Calu3 (cell line): ENCODE results near the gene NUP160. TPM values are rescaled to one million over a fixed set of nuclear protein-coding genes. Genes with fewer than 3 reads are reported as not detected.
"Not testable (repeated sequence)": the region's sequence is repeated elsewhere in the genome, so short reads cannot be mapped to it uniquely, and the experiment has no call there.

Experiments used
- BruUV-seq: library from RNA; stranded (reverse); fragments of 400-500 nt; replicated peaks from 2 replicates; lab custom pipeline; 2021; lab: Mats Ljungman, UMichigan
- CTCF ChIA-PET: fragments of 300-600 bp; sonication (Branson Sonifier 250); formaldehyde crosslinking; loops from one replicate; lab custom pipeline; 2022; ENCODE audit warnings: antibody characterized with exemption; lab: Charles Lee
- DNase-seq: peaks from one replicate; pipeline ENCODE4 v3.0.0; 2022
- H3K27ac Mint-ChIP-seq: one replicate; pipeline ENCODE4 v1.8.0; 2022; ENCODE audit warnings: mixed read lengths; ENCODE audit not compliant: unreplicated experiment
- H3K27me3 Mint-ChIP-seq: one replicate; pipeline ENCODE4 v1.8.0; 2022; ENCODE audit warnings: mixed read lengths; ENCODE audit not compliant: unreplicated experiment
- H3K36me3 Mint-ChIP-seq: one replicate; pipeline ENCODE4 v1.8.0; 2022; ENCODE audit warnings: mild to moderate bottlenecking, moderate library complexity, mixed read lengths; ENCODE audit not compliant: insufficient read depth, unreplicated experiment
- H3K4me1 Mint-ChIP-seq: one replicate; pipeline ENCODE4 v1.8.0; 2022; ENCODE audit warnings: mild to moderate bottlenecking, low read depth, mixed read lengths; ENCODE audit not compliant: unreplicated experiment
- H3K4me3 Mint-ChIP-seq: one replicate; pipeline ENCODE4 v1.8.0; 2022; ENCODE audit warnings: mild to moderate bottlenecking, low read depth, moderate library complexity, mixed read lengths; ENCODE audit not compliant: unreplicated experiment
- H3K9me3 Mint-ChIP-seq: one replicate; pipeline ENCODE4 v1.8.0; 2022; ENCODE audit warnings: low read depth, mixed read lengths; ENCODE audit not compliant: unreplicated experiment
- intact Hi-C: fragments of 100-400 bp; cut with micrococcal nuclease; formaldehyde crosslinking; loops from one replicate; pipeline ENCODE4 v1.10.0; 2022; ENCODE audit not compliant: unreplicated experiment
- total RNA-seq: library from RNA; stranded (reverse); gene quantifications from 2 replicates; pipeline ENCODE4 v1.2.3, GENCODE V29; 2022
- TF ChIP-seq, protein P1 (sequence below): fragments of 200-600 bp; IDR thresholded peaks from one replicate; pipeline ENCODE4 v1.8.0; 2022; ENCODE audit warnings: antibody characterized with exemption; ENCODE audit not compliant: unreplicated experiment

NUP160 gene
- total RNA-seq, 1 experiment from 2014 or later: 54.7 TPM

DNA sequence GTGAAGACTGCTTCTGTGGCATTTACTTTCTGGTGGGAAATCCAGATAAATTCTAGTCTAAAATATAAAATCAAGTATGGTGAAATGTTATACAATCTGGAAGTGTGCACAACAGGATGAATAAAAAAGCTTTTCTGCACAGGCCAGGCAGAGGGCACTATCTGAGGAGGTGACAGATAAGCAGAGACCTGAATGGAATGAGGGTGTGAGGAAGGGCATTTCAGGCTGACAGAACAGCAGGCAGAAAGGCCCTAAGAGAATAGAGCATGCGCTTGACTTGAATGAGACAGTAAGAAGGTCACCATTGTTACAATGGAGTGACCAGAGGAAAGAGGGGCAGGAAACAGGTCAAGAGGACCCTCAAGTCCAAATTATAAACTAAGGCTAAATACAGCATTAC lies 47.4 kb downstream of the NUP160 start:
- peaks cover 17% of the 10 kb centered on the region for H3K36me3 Mint-ChIP-seq
- no peak for DNase-seq
- H3K27me3 Mint-ChIP-seq: no peaks in the 10 kb centered on the region
- H3K4me3 Mint-ChIP-seq: no peak overlapping the region
- intact Hi-C loops: no loop called here
- TF ChIP-seq, protein P1, sequence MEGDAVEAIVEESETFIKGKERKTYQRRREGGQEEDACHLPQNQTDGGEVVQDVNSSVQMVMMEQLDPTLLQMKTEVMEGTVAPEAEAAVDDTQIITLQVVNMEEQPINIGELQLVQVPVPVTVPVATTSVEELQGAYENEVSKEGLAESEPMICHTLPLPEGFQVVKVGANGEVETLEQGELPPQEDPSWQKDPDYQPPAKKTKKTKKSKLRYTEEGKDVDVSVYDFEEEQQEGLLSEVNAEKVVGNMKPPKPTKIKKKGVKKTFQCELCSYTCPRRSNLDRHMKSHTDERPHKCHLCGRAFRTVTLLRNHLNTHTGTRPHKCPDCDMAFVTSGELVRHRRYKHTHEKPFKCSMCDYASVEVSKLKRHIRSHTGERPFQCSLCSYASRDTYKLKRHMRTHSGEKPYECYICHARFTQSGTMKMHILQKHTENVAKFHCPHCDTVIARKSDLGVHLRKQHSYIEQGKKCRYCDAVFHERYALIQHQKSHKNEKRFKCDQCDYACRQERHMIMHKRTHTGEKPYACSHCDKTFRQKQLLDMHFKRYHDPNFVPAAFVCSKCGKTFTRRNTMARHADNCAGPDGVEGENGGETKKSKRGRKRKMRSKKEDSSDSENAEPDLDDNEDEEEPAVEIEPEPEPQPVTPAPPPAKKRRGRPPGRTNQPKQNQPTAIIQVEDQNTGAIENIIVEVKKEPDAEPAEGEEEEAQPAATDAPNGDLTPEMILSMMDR: no peak
- no TSS peak for BruUV-seq
- no peaks in the 10 kb centered on the region for H3K4me1 Mint-ChIP-seq
- H3K27ac Mint-ChIP-seq: no peak overlapping the region
- CTCF ChIA-PET: interaction anchor here (0.7 kb wide), 2 partner anchors 9 to 1983 kb away, joined by 3 read pairs; no protein-coding TSS in a partner anchor
- H3K9me3 Mint-ChIP-seq: no peaks in the 10 kb centered on the region

DNA sequence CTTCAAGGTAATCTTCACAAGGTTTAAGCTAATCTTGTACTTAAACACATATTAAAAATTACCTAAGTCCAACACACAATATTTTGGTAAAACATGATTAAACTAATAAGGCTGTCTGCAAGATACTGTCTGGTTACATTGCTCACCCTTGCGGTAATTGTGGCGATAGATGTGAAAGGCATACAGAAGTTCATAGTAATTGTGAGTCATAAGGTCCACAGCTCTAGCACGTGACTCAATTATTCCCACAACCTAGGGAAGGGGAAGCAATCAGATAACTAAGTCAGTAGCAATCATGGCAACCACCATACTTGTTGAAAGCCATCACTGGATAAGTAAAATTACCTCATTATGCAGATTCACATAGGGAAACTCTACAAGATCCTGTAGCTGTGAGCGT lies 50.5 kb downstream of the NUP160 start:
- TF ChIP-seq, protein P1: no peak
- DNase-seq: no peak
- H3K4me1 Mint-ChIP-seq: no peaks in the 10 kb centered on the region
- no peak overlapping the region for H3K27ac Mint-ChIP-seq
- H3K36me3 Mint-ChIP-seq: peaks cover 29% of the 10 kb centered on the region
- no peak overlapping the region for H3K4me3 Mint-ChIP-seq
- H3K27me3 Mint-ChIP-seq: no peaks in the 10 kb centered on the region
- CTCF ChIA-PET: interaction anchor here (0.6 kb wide), 1 partner anchor 17 kb away, joined by 3 read pairs; no protein-coding TSS in a partner anchor
- BruUV-seq: no TSS peak
- intact Hi-C loops: no loop called here
- H3K9me3 Mint-ChIP-seq: no peaks in the 10 kb centered on the region

DNA sequence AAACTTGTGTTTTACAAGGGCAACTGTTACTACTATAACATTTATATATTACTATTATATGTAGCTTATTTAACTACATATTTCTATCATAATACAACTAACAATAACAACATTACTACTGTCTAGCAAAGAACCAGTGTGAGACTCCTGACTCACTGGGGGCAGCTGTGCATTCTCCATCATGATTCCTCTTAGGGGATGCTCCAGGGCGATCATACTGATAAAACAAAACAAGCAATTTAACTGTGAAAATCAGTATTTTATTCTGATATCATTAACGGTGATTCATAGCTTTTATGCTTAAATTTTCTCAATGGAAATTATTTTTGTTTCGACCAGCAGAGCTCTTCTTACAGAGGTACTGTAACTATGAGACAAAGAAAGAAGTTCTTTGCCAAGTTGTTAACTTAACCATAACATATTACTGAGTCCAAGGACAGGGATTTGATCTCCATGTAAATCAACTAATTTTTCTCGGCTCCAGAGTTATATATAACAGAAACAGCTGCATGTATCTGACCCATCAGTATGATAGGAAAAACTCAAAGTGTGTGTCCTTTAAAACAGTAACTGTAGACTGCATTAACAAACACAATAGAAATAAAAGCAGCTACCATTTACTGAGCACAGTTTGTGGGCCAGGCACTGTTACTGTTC lies 56.2 kb downstream of the NUP160 start:
- Mint-ChIP-seq H3K27me3 (no peaks in the 10 kb centered on the region), H3K27ac (no peak overlapping the region), H3K9me3 (no peaks in the 10 kb centered on the region), H3K36me3 (peaks cover 37% of the 10 kb centered on the region), H3K4me1 (no peaks in the 10 kb centered on the region), H3K4me3 (no peak overlapping the region)
- CTCF ChIA-PET: interaction anchor here (0.5 to 0.6 kb wide), 2 partner anchors 8 to 232 kb away, joined by 3 read pairs; no protein-coding TSS in a partner anchor
- intact Hi-C loops: no loop called here
- TF ChIP-seq, protein P1: no peak
- no TSS peak for BruUV-seq
- no peak for DNase-seq

DNA sequence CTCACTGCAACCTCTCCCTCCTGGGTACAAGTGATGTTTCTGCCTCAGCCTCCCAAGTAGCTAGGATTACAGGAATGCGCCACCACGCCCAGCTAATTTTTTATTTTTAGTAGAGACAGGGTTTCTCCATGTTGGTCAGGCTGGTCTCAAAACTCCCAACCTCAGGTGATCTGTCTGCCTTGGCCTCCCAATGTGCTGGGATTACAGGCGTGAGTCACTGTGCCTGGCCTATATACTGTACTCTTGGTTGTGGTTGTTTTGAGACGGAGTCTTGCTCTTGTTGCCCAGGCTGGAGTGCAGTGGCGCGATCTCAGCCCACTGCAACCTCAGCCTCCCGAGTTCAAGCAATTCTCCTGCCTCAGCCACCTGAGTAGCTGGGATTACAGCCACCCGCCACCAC lies 58.1 kb downstream of the NUP160 start:
- H3K4me3 Mint-ChIP-seq, intact Hi-C loops, H3K27me3 Mint-ChIP-seq, BruUV-seq, CTCF ChIA-PET, DNase-seq, H3K27ac Mint-ChIP-seq, H3K9me3 Mint-ChIP-seq, H3K4me1 Mint-ChIP-seq: not testable (repeated sequence)
- peaks cover 37% of the 10 kb centered on the region for H3K36me3 Mint-ChIP-seq

- CTCF ChIA-PET: no interaction called here
- no peak overlapping the region for H3K4me3 Mint-ChIP-seq
- H3K36me3 Mint-ChIP-seq: peaks cover 36% of the 10 kb centered on the region
- no peaks in the 10 kb centered on the region for H3K4me1 Mint-ChIP-seq
- TF ChIP-seq, protein P1: no peak
- no peaks in the 10 kb centered on the region for H3K9me3 Mint-ChIP-seq
- H3K27ac Mint-ChIP-seq: no peak overlapping the region
- no peak for DNase-seq
- H3K27me3 Mint-ChIP-seq: no peaks in the 10 kb centered on the region
- no TSS peak for BruUV-seq
- intact Hi-C loops: no loop called here
These were observed 60.0 kb downstream of the NUP160 start for GRCh38 chr11:47788181-47788580.
